CD14-positive monocyte (primary cell): ENCODE results near the gene DNAJB1. TPM values are rescaled to one million over a fixed set of nuclear protein-coding genes. Genes with fewer than 3 reads are reported as not detected.

Experiments used
- DNase-seq, 3 donors: peaks; one replicate each; pipeline ENCODE4 v3.0.0-alpha.2; 2011 to 2022
- H2AFZ ChIP-seq: 2 replicates; pipeline ENCODE4 v1.6.0; 2012; ENCODE audit warnings: mild to moderate bottlenecking, low read depth, low read length, inconsistent platforms; ENCODE audit not compliant: insufficient read depth, poor library complexity, severe bottlenecking
- H3K27ac ChIP-seq, 2 donors: 1 replicate in 1 of 2; 2 replicates in 1 of 2; pipeline ENCODE4 v1.5.1; 2012 to 2013; ENCODE audit warnings: low read length in 2 of 2, control low read depth in 1 of 2, inconsistent platforms in 1 of 2, low read depth in 1 of 2, mild to moderate bottlenecking in 1 of 2
- H3K27me3 ChIP-seq, 2 donors: one replicate each; pipeline versions ENCODE4 v1.6.0 to v1.6.1; 2011 to 2013; ENCODE audit warnings: low read length in 2 of 2; ENCODE audit not compliant: control insufficient read depth in 2 of 2, insufficient read depth in 2 of 2
- H3K36me3 ChIP-seq, 2 donors: replicated peaks in 1 of 2; 1 replicate in 1 of 2; 2 replicates in 1 of 2; pipeline versions ENCODE4 v1.5.1 to v1.6.1; 2012 to 2013; ENCODE audit warnings: low read length in 2 of 2, control low read depth in 1 of 2, inconsistent platforms in 1 of 2, mild to moderate bottlenecking in 1 of 2; ENCODE audit not compliant: insufficient read depth in 2 of 2, control insufficient read depth in 1 of 2
- H3K4me1 ChIP-seq, 2 donors: 1 replicate in 1 of 2; 2 replicates in 1 of 2; pipeline versions ENCODE4 v1.5.1 to v1.6.1; 2012 to 2013; ENCODE audit warnings: low read length in 2 of 2, control low read depth in 1 of 2, inconsistent platforms in 1 of 2, mild to moderate bottlenecking in 1 of 2, moderate library complexity in 1 of 2; ENCODE audit not compliant: insufficient read depth in 2 of 2, control insufficient read depth in 1 of 2
- H3K4me2 ChIP-seq: replicated peaks from 2 replicates; pipeline ENCODE3; 2012; ENCODE audit warnings: low read length, moderate library complexity, mild to moderate bottlenecking; ENCODE audit not compliant: poor library complexity, severe bottlenecking; ENCODE audit errors: extremely low read depth
- H3K4me3 ChIP-seq, 3 experiments: fragments of 200-600 bp in 1 of 3; sonication (generic) in 1 of 3; replicated peaks in 1 of 3; 1 replicate in 2 of 3; 2 replicates in 1 of 3; pipeline ENCODE4 v1.5.1; 2011 to 2013; ENCODE audit warnings: low read length in 3 of 3, mild to moderate bottlenecking in 3 of 3, control low read depth in 2 of 3, low read depth in 2 of 3, inconsistent platforms in 1 of 3, moderate library complexity in 1 of 3
- H3K79me2 ChIP-seq: 2 replicates; pipeline ENCODE4 v1.6.0; 2012; ENCODE audit warnings: mild to moderate bottlenecking, control low read depth, inconsistent platforms, low read length, moderate library complexity; ENCODE audit not compliant: insufficient read depth
- H3K9ac ChIP-seq: 2 replicates; pipeline ENCODE4 v1.6.0; 2017; ENCODE audit warnings: low read length, mild to moderate bottlenecking; ENCODE audit not compliant: insufficient read depth, poor library complexity, severe bottlenecking
- H3K9me3 ChIP-seq, 2 donors: replicated peaks in 1 of 2; 1 replicate in 1 of 2; 2 replicates in 1 of 2; pipeline versions ENCODE4 v1.5.1 to v1.6.1; 2012 to 2013; ENCODE audit warnings: low read length in 2 of 2, control low read depth in 1 of 2; ENCODE audit not compliant: control insufficient read depth in 1 of 2, insufficient read depth in 1 of 2
- H4K20me1 ChIP-seq: 2 replicates; pipeline ENCODE4 v1.6.0; 2012; ENCODE audit warnings: mild to moderate bottlenecking, low read length, control low read depth, moderate library complexity; ENCODE audit not compliant: insufficient read depth
- H3K27ac Mint-ChIP-seq, 7 donors: one replicate each; pipeline ENCODE4 v1.8.0; 2020; ENCODE audit warnings: mild to moderate bottlenecking in 7 of 7, mixed read lengths in 7 of 7, moderate library complexity in 6 of 7, inconsistent platforms in 2 of 7
- H3K27me3 Mint-ChIP-seq, 3 donors: one replicate each; pipeline ENCODE4 v1.8.0; 2021 to 2022; ENCODE audit warnings: low read depth in 3 of 3, mild to moderate bottlenecking in 3 of 3, mixed read lengths in 3 of 3, moderate library complexity in 3 of 3, inconsistent platforms in 1 of 3
- H3K36me3 Mint-ChIP-seq, 2 donors: one replicate each; pipeline ENCODE4 v1.8.0; 2020; ENCODE audit warnings: mixed read lengths in 2 of 2, inconsistent platforms in 1 of 2, mild to moderate bottlenecking in 1 of 2
- H3K4me1 Mint-ChIP-seq: one replicate; pipeline ENCODE4 v1.8.0; 2020; ENCODE audit warnings: mild to moderate bottlenecking, mixed read lengths
- H3K4me3 Mint-ChIP-seq, 2 donors: one replicate each; pipeline ENCODE4 v1.8.0; 2020; ENCODE audit warnings: mild to moderate bottlenecking in 2 of 2, mixed read lengths in 2 of 2, moderate library complexity in 1 of 2
- H3K9me3 Mint-ChIP-seq, 7 donors: one replicate each; pipeline ENCODE4 v1.8.0; 2020 to 2022; ENCODE audit warnings: mixed read lengths in 7 of 7, mild to moderate bottlenecking in 6 of 7, moderate library complexity in 6 of 7, inconsistent platforms in 2 of 7
- CTCF ChIP-seq: fragments of 200-600 bp; IDR thresholded peaks from one replicate; pipeline ENCODE4 v1.8.0; 2022; ENCODE audit warnings: antibody characterized with exemption, mild to moderate bottlenecking
- WGBS: methylation state at CpG from one replicate; pipeline ENCODE4 v1.1.5; 2013; ENCODE audit warnings: missing lambda C conversion rate; ENCODE audit not compliant: insufficient coverage; 5-methylcytosine and 5-hydroxymethylcytosine counted together
- intact Hi-C, 2 donors: fragments of 100-400 bp; cut with micrococcal nuclease; formaldehyde crosslinking; loops; one replicate each; pipeline versions ENCODE4 v1.15.0 to v1.15.1; 2023
- polyA plus RNA-seq, 3 donors: library from polyadenylated mRNA; depleted of rRNA in 1 of 3; unstranded in 2 of 3; stranded (reverse) in 1 of 3; fragments of 300-500 nt in 2 of 3; fragments of >200 nt in 1 of 3; fragmentation: Illumina TruSeq in 2 of 3; gene quantifications; 1 replicate in 2 of 3; 2 replicates in 1 of 3; pipeline ENCODE4 v1.2.3, GENCODE V29; 2012 to 2021

DNAJB1 gene
- polyA plus RNA-seq, 3 donors, result 59.3 to 107 (median 70.9) TPM

DNA sequence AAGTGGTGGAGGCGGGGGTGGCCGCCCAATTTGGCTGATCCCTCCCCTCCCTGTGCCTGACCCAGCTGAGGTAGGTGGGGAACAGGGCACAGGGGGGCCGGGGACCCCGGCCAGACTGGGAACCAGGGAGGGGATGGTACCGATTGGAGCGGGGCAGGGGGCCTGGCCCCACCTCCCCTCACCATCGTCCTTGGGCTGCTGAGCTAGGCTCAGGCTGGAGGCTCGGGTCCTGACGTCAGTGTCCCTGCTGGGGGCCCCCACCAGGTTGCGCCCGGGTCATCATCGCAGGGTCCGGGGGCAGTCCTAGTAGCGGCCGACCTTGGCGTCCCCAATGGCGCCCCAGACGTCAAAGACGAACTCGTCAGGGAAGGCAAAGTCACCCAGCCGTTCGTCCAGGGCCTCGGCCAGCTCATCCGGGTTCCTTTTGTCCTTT is 40.1 kb downstream of the DNAJB1 start:
- H2AFZ ChIP-seq, result no peak overlapping the region
- H3K27me3 Mint-ChIP-seq, result peaks cover 25 to 57% (median 32%) of the 10 kb centered on the region in 3 donors
- no peak for DNase-seq
- no peak overlapping the region for H3K4me3 ChIP-seq
- H3K9ac ChIP-seq, result no peak overlapping the region
- no peaks in the 10 kb centered on the region for H4K20me1 ChIP-seq
- 94% methylated on average over 14 of the region's 24 CpGs for WGBS
- H3K27ac Mint-ChIP-seq, result peak overlapping the region in 1 of 7 donors; percentile 74
- H3K27me3 ChIP-seq, result peaks cover 10 to 33% of the 10 kb centered on the region in 2 donors
- H3K4me2 ChIP-seq, result no peak overlapping the region
- H3K4me1 Mint-ChIP-seq, result peaks cover 29% of the 10 kb centered on the region
- H3K4me1 ChIP-seq, result peaks cover 38 to 53% of the 10 kb centered on the region in 2 donors
- H3K4me3 Mint-ChIP-seq, result no peak overlapping the region
- no peaks in the 10 kb centered on the region for H3K9me3 ChIP-seq
- peaks cover 0 to 10% (median 1%) of the 10 kb centered on the region in 7 donors for H3K9me3 Mint-ChIP-seq
- H3K79me2 ChIP-seq, result no peaks in the 10 kb centered on the region
- intact Hi-C loops, result loop anchor here (5.0 to 10.0 kb wide), 2 partner anchors 41 to 283 kb away; no protein-coding TSS in a partner anchor
- no peak for TF ChIP-seq CTCF
- peaks cover 3 to 7% of the 10 kb centered on the region in 2 donors for H3K36me3 Mint-ChIP-seq
- H3K36me3 ChIP-seq, result no peaks in the 10 kb centered on the region
- no peak overlapping the region for H3K27ac ChIP-seq

GRCh38 chr19:14477418-14478112 is 40.6 kb downstream of the DNAJB1 start:
- Mint-ChIP-seq H3K27me3 (peaks cover 31 to 63% (median 38%) of the 10 kb centered on the region in 3 donors), H3K4me3 (no peak overlapping the region), H3K27ac (peak overlapping the region in 2 of 7 donors; percentile 25 to 40), H3K4me1 (peaks cover 33% of the 10 kb centered on the region), H3K9me3 (peaks cover 0 to 12% (median 4%) of the 10 kb centered on the region in 7 donors), H3K36me3 (peaks cover 5 to 7% of the 10 kb centered on the region in 2 donors)
- H4K20me1 ChIP-seq, result peaks cover 3% of the 10 kb centered on the region
- DNase-seq, result no peak
- no peak overlapping the region for H2AFZ ChIP-seq
- no peak for TF ChIP-seq CTCF
- peaks cover 41 to 58% of the 10 kb centered on the region in 2 donors for H3K4me1 ChIP-seq
- H3K4me2 ChIP-seq, result no peak overlapping the region
- peaks cover 15 to 38% of the 10 kb centered on the region in 2 donors for H3K27me3 ChIP-seq
- no CpG with 5 or more reads among the region's 10 CpGs for WGBS
- H3K9me3 ChIP-seq, result peaks cover 0 to 3% of the 10 kb centered on the region in 2 donors
- H3K9ac ChIP-seq, result no peak overlapping the region
- H3K27ac ChIP-seq, result no peak overlapping the region
- intact Hi-C loops, result loop anchor here (5.0 to 10.0 kb wide), 2 partner anchors 40 to 283 kb away; no protein-coding TSS in a partner anchor
- no peaks in the 10 kb centered on the region for H3K79me2 ChIP-seq
- no peak overlapping the region for H3K4me3 ChIP-seq
- no peaks in the 10 kb centered on the region for H3K36me3 ChIP-seq
